HEK293 (cell line): ENCODE results near the gene L3MBTL4.

Source experiments
- KLF16 ChIP-seq: fragments of 450-650 bp; formaldehyde crosslinking; IDR thresholded peaks from 2 replicates; pipeline ENCODE4 v1.5.1; 2017; ENCODE audit warnings: missing biosample characterization, missing genetic modification characterization
- ZBTB7A ChIP-seq: fragments of 450-650 bp; formaldehyde crosslinking; IDR thresholded peaks from 2 replicates; pipeline ENCODE4 v1.5.1; 2016; ENCODE audit warnings: low read depth, missing biosample characterization, missing genetic modification characterization
- ZNF157 ChIP-seq: fragments of 450-650 bp; formaldehyde crosslinking; IDR thresholded peaks from 2 replicates; pipeline ENCODE4 v1.5.1; 2016; ENCODE audit warnings: missing biosample characterization, missing genetic modification characterization
- ZNF175 ChIP-seq: fragments of 450-650 bp; formaldehyde crosslinking; IDR thresholded peaks from 2 replicates; pipeline ENCODE4 v1.5.1; 2016; ENCODE audit warnings: missing biosample characterization, missing genetic modification characterization
- ZNF2 ChIP-seq: fragments of 450-650 bp; formaldehyde crosslinking; IDR thresholded peaks from 2 replicates; pipeline ENCODE4 v1.5.1; 2016; ENCODE audit warnings: missing biosample characterization, missing genetic modification characterization
- ZNF558 ChIP-seq: fragments of 450-650 bp; formaldehyde crosslinking; IDR thresholded peaks from 2 replicates; pipeline ENCODE4 v1.5.1; 2016; ENCODE audit warnings: missing biosample characterization, missing genetic modification characterization
- ZNF626 ChIP-seq: fragments of 450-650 bp; sonication (Bioruptor Pico); formaldehyde crosslinking; IDR thresholded peaks from 2 replicates; pipeline ENCODE4 v1.5.1; 2018; ENCODE audit warnings: missing biosample characterization, missing genetic modification characterization, inconsistent platforms
- TF ChIP-seq, protein P1 (sequence below): fragments of 450-650 bp; formaldehyde crosslinking; IDR thresholded peaks from 2 replicates; pipeline ENCODE4 v1.5.1; 2016; ENCODE audit warnings: missing biosample characterization, missing genetic modification characterization
- TF ChIP-seq, protein P2 (sequence below): fragments of 450-650 bp; formaldehyde crosslinking; IDR thresholded peaks from 2 replicates; pipeline ENCODE4 v1.5.1; 2016; ENCODE audit warnings: missing biosample characterization, missing genetic modification characterization
- TF ChIP-seq, protein P3 (sequence below): fragments of 450-650 bp; formaldehyde crosslinking; IDR thresholded peaks from 2 replicates; pipeline ENCODE4 v1.5.1; 2016; ENCODE audit warnings: missing biosample characterization, missing genetic modification characterization
- TF ChIP-seq, protein P4 (sequence below): sonication (generic); formaldehyde crosslinking; IDR thresholded peaks from 2 replicates; pipeline ENCODE4 v1.8.1; 2022; ENCODE audit warnings: mild to moderate bottlenecking, moderate library complexity, missing genetic modification reagents
- TF ChIP-seq, protein P5 (sequence below): fragments of 450-650 bp; IDR thresholded peaks from 2 replicates; pipeline ENCODE4 v1.5.1; 2018; ENCODE audit warnings: missing biosample characterization, missing genetic modification characterization
- TF ChIP-seq, protein P6 (sequence below): fragments of 450-650 bp; formaldehyde crosslinking; IDR thresholded peaks from 2 replicates; pipeline ENCODE4 v1.5.1; 2016; ENCODE audit warnings: missing biosample characterization, missing genetic modification characterization

DNA sequence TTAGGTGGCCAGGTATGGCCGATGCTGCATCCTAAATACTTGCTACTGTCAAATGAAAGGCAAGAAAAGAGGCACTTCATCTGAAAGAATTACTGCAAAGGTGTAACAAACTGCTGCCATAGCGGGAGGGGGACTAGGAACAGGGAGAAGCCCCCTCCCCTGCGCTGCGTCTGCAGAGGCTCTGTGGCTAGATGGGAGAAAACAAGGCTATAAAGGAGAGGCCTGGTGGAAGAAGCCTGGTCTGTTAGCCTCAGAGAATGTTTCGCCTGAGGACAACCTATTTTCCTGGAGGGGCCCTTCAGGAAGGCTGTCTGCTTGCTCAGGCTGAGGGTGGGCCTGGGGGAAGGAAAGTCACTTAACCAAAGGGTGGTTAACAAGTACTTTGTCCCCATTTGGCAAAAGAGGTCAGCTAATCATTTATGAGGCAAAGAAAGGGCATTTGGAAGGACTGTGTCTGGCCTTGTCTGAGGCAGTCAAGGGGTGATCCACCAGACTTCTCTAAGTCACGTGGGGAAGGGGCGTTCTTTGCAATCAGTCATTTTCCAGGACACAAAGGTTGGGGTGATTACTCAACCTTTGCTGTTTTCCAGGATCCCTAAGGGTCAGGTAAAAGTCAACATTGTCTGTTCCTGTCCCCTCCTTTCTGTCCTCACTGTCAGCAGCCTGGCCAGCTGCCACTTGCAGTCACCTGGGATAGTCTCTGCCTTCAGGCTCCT, 416.4 kb downstream of the L3MBTL4 start:
- TF ChIP-seq, protein P1, sequence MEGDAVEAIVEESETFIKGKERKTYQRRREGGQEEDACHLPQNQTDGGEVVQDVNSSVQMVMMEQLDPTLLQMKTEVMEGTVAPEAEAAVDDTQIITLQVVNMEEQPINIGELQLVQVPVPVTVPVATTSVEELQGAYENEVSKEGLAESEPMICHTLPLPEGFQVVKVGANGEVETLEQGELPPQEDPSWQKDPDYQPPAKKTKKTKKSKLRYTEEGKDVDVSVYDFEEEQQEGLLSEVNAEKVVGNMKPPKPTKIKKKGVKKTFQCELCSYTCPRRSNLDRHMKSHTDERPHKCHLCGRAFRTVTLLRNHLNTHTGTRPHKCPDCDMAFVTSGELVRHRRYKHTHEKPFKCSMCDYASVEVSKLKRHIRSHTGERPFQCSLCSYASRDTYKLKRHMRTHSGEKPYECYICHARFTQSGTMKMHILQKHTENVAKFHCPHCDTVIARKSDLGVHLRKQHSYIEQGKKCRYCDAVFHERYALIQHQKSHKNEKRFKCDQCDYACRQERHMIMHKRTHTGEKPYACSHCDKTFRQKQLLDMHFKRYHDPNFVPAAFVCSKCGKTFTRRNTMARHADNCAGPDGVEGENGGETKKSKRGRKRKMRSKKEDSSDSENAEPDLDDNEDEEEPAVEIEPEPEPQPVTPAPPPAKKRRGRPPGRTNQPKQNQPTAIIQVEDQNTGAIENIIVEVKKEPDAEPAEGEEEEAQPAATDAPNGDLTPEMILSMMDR (tag by site-specific recombination): no peak
- TF ChIP-seq ZNF558 (tag by site-specific recombination) (no peak), ZNF2 (tag by site-specific recombination) (no peak), ZNF175 (tag by site-specific recombination) (no peak), KLF16 (tag by site-specific recombination) (no peak), ZBTB7A (tag by site-specific recombination) (no peak), ZNF157 (tag by site-specific recombination) (no peak), ZNF626 (tag by site-specific recombination) (no peak)
- TF ChIP-seq, protein P2, sequence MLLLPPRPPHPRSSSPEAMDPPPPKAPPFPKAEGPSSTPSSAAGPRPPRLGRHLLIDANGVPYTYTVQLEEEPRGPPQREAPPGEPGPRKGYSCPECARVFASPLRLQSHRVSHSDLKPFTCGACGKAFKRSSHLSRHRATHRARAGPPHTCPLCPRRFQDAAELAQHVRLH: no peak
- TF ChIP-seq, protein P3, sequence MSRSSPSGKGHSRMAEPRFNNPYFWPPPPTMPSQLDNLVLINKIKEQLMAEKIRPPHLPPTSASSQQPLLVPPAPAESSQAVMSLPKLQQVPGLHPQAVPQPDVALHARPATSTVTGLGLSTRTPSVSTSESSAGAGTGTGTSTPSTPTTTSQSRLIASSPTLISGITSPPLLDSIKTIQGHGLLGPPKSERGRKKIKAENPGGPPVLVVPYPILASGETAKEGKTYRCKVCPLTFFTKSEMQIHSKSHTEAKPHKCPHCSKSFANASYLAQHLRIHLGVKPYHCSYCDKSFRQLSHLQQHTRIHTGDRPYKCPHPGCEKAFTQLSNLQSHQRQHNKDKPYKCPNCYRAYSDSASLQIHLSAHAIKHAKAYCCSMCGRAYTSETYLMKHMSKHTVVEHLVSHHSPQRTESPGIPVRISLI: no peak
- TF ChIP-seq, protein P4, sequence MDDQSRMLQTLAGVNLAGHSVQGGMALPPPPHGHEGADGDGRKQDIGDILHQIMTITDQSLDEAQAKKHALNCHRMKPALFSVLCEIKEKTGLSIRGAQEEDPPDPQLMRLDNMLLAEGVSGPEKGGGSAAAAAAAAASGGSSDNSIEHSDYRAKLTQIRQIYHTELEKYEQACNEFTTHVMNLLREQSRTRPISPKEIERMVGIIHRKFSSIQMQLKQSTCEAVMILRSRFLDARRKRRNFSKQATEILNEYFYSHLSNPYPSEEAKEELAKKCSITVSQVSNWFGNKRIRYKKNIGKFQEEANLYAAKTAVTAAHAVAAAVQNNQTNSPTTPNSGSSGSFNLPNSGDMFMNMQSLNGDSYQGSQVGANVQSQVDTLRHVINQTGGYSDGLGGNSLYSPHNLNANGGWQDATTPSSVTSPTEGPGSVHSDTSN: no peak
- TF ChIP-seq, protein P5, sequence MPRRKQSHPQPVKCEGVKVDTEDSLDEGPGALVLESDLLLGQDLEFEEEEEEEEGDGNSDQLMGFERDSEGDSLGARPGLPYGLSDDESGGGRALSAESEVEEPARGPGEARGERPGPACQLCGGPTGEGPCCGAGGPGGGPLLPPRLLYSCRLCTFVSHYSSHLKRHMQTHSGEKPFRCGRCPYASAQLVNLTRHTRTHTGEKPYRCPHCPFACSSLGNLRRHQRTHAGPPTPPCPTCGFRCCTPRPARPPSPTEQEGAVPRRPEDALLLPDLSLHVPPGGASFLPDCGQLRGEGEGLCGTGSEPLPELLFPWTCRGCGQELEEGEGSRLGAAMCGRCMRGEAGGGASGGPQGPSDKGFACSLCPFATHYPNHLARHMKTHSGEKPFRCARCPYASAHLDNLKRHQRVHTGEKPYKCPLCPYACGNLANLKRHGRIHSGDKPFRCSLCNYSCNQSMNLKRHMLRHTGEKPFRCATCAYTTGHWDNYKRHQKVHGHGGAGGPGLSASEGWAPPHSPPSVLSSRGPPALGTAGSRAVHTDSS: no peak
- TF ChIP-seq, protein P6, sequence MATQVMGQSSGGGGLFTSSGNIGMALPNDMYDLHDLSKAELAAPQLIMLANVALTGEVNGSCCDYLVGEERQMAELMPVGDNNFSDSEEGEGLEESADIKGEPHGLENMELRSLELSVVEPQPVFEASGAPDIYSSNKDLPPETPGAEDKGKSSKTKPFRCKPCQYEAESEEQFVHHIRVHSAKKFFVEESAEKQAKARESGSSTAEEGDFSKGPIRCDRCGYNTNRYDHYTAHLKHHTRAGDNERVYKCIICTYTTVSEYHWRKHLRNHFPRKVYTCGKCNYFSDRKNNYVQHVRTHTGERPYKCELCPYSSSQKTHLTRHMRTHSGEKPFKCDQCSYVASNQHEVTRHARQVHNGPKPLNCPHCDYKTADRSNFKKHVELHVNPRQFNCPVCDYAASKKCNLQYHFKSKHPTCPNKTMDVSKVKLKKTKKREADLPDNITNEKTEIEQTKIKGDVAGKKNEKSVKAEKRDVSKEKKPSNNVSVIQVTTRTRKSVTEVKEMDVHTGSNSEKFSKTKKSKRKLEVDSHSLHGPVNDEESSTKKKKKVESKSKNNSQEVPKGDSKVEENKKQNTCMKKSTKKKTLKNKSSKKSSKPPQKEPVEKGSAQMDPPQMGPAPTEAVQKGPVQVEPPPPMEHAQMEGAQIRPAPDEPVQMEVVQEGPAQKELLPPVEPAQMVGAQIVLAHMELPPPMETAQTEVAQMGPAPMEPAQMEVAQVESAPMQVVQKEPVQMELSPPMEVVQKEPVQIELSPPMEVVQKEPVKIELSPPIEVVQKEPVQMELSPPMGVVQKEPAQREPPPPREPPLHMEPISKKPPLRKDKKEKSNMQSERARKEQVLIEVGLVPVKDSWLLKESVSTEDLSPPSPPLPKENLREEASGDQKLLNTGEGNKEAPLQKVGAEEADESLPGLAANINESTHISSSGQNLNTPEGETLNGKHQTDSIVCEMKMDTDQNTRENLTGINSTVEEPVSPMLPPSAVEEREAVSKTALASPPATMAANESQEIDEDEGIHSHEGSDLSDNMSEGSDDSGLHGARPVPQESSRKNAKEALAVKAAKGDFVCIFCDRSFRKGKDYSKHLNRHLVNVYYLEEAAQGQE (tag by site-specific recombination): no peak
